ENCODE data around the gene SLC66A1.

The SLC66A1 gene

GRCh38 chr1:19327301-19327700, 15.2 kb downstream of the SLC66A1 start:
- Histone ChIP-seq H3K27ac (ENCODE audit: low read depth, low read length) (no peak overlapping the region), H3K27me3 (ENCODE audit: insufficient read depth, low read length) (no peaks in the 10 kb centered on the region), H3K36me3 (ENCODE audit: insufficient read depth, low read length) (peaks cover 24% of the 10 kb centered on the region), H3K9me3 (ENCODE audit: insufficient read depth, low read depth, low read length) (no peaks in the 10 kb centered on the region), H3K4me3 (ENCODE audit: low read length) (no peak overlapping the region), H3K9ac (ENCODE audit: low read depth, low read length) (no peak overlapping the region), H3K4me1 (ENCODE audit: insufficient read depth, low read length) (no peaks in the 10 kb centered on the region)
- 96% methylated on average over 16 of the region's 16 CpGs for whole genome bisulfite sequencing

- no peaks in the 10 kb centered on the region for H3K9me3 ChIP-seq (ENCODE audit: insufficient read depth, low read depth, low read length)
- H3K27me3 ChIP-seq (ENCODE audit: insufficient read depth, low read length): no peaks in the 10 kb centered on the region
- no peak overlapping the region for H3K9ac ChIP-seq (ENCODE audit: low read depth, low read length)
- H3K4me3 ChIP-seq (ENCODE audit: low read length): no peak overlapping the region
- H3K36me3 ChIP-seq (ENCODE audit: insufficient read depth, low read length): peaks cover 24% of the 10 kb centered on the region
- H3K4me1 ChIP-seq (ENCODE audit: insufficient read depth, low read length): no peaks in the 10 kb centered on the region
- WGBS: 93% methylated on average over 9 of the region's 9 CpGs
- no peak overlapping the region for H3K27ac ChIP-seq (ENCODE audit: low read depth, low read length)
Observed at GRCh38 chr1:19327736-19328135, 15.6 kb downstream of the SLC66A1 start.

GRCh38 chr1:19328486-19328885, 16.4 kb downstream of the SLC66A1 start:
- H3K9me3 ChIP-seq (ENCODE audit: insufficient read depth, low read depth, low read length): no peaks in the 10 kb centered on the region
- 94% methylated on average over 18 of the region's 18 CpGs for WGBS
- H3K27ac ChIP-seq (ENCODE audit: low read depth, low read length): no peak overlapping the region
- H3K27me3 ChIP-seq (ENCODE audit: insufficient read depth, low read length): no peaks in the 10 kb centered on the region
- H3K36me3 ChIP-seq (ENCODE audit: insufficient read depth, low read length): peaks cover 24% of the 10 kb centered on the region
- no peak overlapping the region for H3K9ac ChIP-seq (ENCODE audit: low read depth, low read length)
- no peak overlapping the region for H3K4me3 ChIP-seq (ENCODE audit: low read length)
- H3K4me1 ChIP-seq (ENCODE audit: insufficient read depth, low read length): no peaks in the 10 kb centered on the region

- 94% methylated on average over 13 of the region's 13 CpGs for WGBS
- Histone ChIP-seq H3K9me3 (ENCODE audit: insufficient read depth, low read depth, low read length) (no peaks in the 10 kb centered on the region), H3K4me3 (ENCODE audit: low read length) (no peak overlapping the region), H3K9ac (ENCODE audit: low read depth, low read length) (no peak overlapping the region), H3K27ac (ENCODE audit: low read depth, low read length) (no peak overlapping the region), H3K27me3 (ENCODE audit: insufficient read depth, low read length) (no peaks in the 10 kb centered on the region), H3K36me3 (ENCODE audit: insufficient read depth, low read length) (peaks cover 22% of the 10 kb centered on the region), H3K4me1 (ENCODE audit: insufficient read depth, low read length) (no peaks in the 10 kb centered on the region)
Observed at GRCh38 chr1:19329188-19329587, 17.1 kb downstream of the SLC66A1 start.

- 88% methylated on average over 5 of the region's 5 CpGs for WGBS
- H3K4me3 ChIP-seq (ENCODE audit: low read length): no peak overlapping the region
- no peaks in the 10 kb centered on the region for H3K4me1 ChIP-seq (ENCODE audit: insufficient read depth, low read length)
- H3K36me3 ChIP-seq (ENCODE audit: insufficient read depth, low read length): peaks cover 18% of the 10 kb centered on the region
- H3K27ac ChIP-seq (ENCODE audit: low read depth, low read length): no peak overlapping the region
- H3K9ac ChIP-seq (ENCODE audit: low read depth, low read length): no peak overlapping the region
- no peaks in the 10 kb centered on the region for H3K9me3 ChIP-seq (ENCODE audit: insufficient read depth, low read depth, low read length)
- no peaks in the 10 kb centered on the region for H3K27me3 ChIP-seq (ENCODE audit: insufficient read depth, low read length)
Observed at GRCh38 chr1:19329611-19330010, 17.5 kb downstream of the SLC66A1 start.

- Histone ChIP-seq H3K4me3 (ENCODE audit: low read length) (no peak overlapping the region), H3K27ac (ENCODE audit: low read depth, low read length) (no peak overlapping the region), H3K4me1 (ENCODE audit: insufficient read depth, low read length) (no peaks in the 10 kb centered on the region), H3K27me3 (ENCODE audit: insufficient read depth, low read length) (no peaks in the 10 kb centered on the region), H3K9ac (ENCODE audit: low read depth, low read length) (no peak overlapping the region), H3K36me3 (ENCODE audit: insufficient read depth, low read length) (peaks cover 10% of the 10 kb centered on the region), H3K9me3 (ENCODE audit: insufficient read depth, low read depth, low read length) (no peaks in the 10 kb centered on the region)
- WGBS: 94% methylated on average over 14 of the region's 14 CpGs
Observed at GRCh38 chr1:19330449-19331135, 18.5 kb downstream of the SLC66A1 start.

- no peak overlapping the region for H3K4me3 ChIP-seq (ENCODE audit: low read length)
- WGBS: 86% methylated on average over 13 of the region's 13 CpGs
Observed at GRCh38 chr1:19331262-19331878, 19.2 kb downstream of the SLC66A1 start.

GRCh38 chr1:19332832-19333231, 20.7 kb downstream of the SLC66A1 start:
- no peaks in the 10 kb centered on the region for H3K27me3 ChIP-seq (ENCODE audit: insufficient read depth, low read length)
- H3K27ac ChIP-seq (ENCODE audit: low read depth, low read length): no peak overlapping the region
- WGBS: 89% methylated on average over 12 of the region's 12 CpGs
- H3K9me3 ChIP-seq (ENCODE audit: insufficient read depth, low read depth, low read length): no peaks in the 10 kb centered on the region
- H3K9ac ChIP-seq (ENCODE audit: low read depth, low read length): no peak overlapping the region
- H3K4me1 ChIP-seq (ENCODE audit: insufficient read depth, low read length): no peaks in the 10 kb centered on the region
- H3K36me3 ChIP-seq (ENCODE audit: insufficient read depth, low read length): peaks cover under 1% of the 10 kb centered on the region
- H3K4me3 ChIP-seq (ENCODE audit: low read length): no peak overlapping the region

More at GRCh38 chr1:19331262-19331878, 19.2 kb downstream of the SLC66A1 start:
- Histone ChIP-seq H3K27ac (ENCODE audit: low read depth, low read length) (no peak overlapping the region), H3K9ac (ENCODE audit: low read depth, low read length) (no peak overlapping the region), H3K36me3 (ENCODE audit: insufficient read depth, low read length) (peaks cover 5% of the 10 kb centered on the region), H3K27me3 (ENCODE audit: insufficient read depth, low read length) (no peaks in the 10 kb centered on the region), H3K9me3 (ENCODE audit: insufficient read depth, low read depth, low read length) (no peaks in the 10 kb centered on the region), H3K4me1 (ENCODE audit: insufficient read depth, low read length) (no peaks in the 10 kb centered on the region)

GRCh38 chr1:19333587-19334354, 21.6 kb downstream of the SLC66A1 start:
- Histone ChIP-seq H3K27me3 (ENCODE audit: insufficient read depth, low read length) (no peaks in the 10 kb centered on the region), H3K36me3 (ENCODE audit: insufficient read depth, low read length) (no peaks in the 10 kb centered on the region), H3K9me3 (ENCODE audit: insufficient read depth, low read depth, low read length) (no peaks in the 10 kb centered on the region), H3K4me3 (ENCODE audit: low read length) (no peak overlapping the region), H3K27ac (ENCODE audit: low read depth, low read length) (no peak overlapping the region), H3K9ac (ENCODE audit: low read depth, low read length) (no peak overlapping the region), H3K4me1 (ENCODE audit: insufficient read depth, low read length) (no peaks in the 10 kb centered on the region)
- WGBS: 81% methylated on average over 8 of the region's 9 CpGs

GRCh38 chr1:19336543-19336942, 24.4 kb downstream of the SLC66A1 start:
- WGBS: 88% methylated on average over 7 of the region's 7 CpGs
- Histone ChIP-seq H3K4me3 (ENCODE audit: low read length) (no peak overlapping the region), H3K4me1 (ENCODE audit: insufficient read depth, low read length) (no peaks in the 10 kb centered on the region), H3K27ac (ENCODE audit: low read depth, low read length) (no peak overlapping the region), H3K27me3 (ENCODE audit: insufficient read depth, low read length) (no peaks in the 10 kb centered on the region), H3K9me3 (ENCODE audit: insufficient read depth, low read depth, low read length) (no peaks in the 10 kb centered on the region), H3K9ac (ENCODE audit: low read depth, low read length) (no peak overlapping the region), H3K36me3 (ENCODE audit: insufficient read depth, low read length) (peaks cover 17% of the 10 kb centered on the region)

GRCh38 chr1:19337289-19337688, 25.2 kb downstream of the SLC66A1 start:
- Histone ChIP-seq H3K36me3 (ENCODE audit: insufficient read depth, low read length) (peaks cover 17% of the 10 kb centered on the region), H3K27me3 (ENCODE audit: insufficient read depth, low read length) (no peaks in the 10 kb centered on the region), H3K4me1 (ENCODE audit: insufficient read depth, low read length) (no peaks in the 10 kb centered on the region), H3K4me3 (ENCODE audit: low read length) (no peak overlapping the region), H3K9ac (ENCODE audit: low read depth, low read length) (no peak overlapping the region), H3K27ac (ENCODE audit: low read depth, low read length) (no peak overlapping the region), H3K9me3 (ENCODE audit: insufficient read depth, low read depth, low read length) (no peaks in the 10 kb centered on the region)
- 95% methylated on average over 4 of the region's 4 CpGs for WGBS

All from HUES64 (cell line).